ENCODE measurements around the gene OR2T10.
A peak's percentile ranks its signal among the peaks of the same experiment; 100 is the strongest.
"Not testable (repeated sequence)": the region's sequence is repeated elsewhere in the genome, so short reads cannot be mapped to it uniquely, and the experiment has no call there.

The OR2T10 gene

DNA sequence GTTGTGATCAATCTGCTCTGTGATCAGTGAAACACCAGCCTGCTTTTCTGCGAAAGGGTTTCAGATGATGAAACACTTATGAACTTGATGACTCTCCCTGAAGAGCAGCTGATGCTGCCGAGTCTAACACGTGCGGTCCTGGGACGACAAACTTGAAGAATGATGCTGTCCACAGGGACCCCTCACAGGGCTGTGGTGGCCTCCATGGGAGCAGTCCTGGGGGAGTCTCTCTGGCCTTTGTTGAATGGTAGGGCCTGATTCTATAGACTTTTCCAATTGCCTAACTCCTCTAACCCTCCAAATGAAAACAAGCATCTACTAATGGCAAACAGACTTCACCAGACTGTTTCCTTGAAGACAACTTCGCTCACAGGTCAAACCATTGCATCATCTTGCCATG is at the start of gene OR2T10:
TSS of gene OR2T10 (minus strand) at position 112 of the 400 bp plus-strand sequence. CDS start 3,932 bp downstream, outside the sequence.
- no peak for ATAC-seq

DNA sequence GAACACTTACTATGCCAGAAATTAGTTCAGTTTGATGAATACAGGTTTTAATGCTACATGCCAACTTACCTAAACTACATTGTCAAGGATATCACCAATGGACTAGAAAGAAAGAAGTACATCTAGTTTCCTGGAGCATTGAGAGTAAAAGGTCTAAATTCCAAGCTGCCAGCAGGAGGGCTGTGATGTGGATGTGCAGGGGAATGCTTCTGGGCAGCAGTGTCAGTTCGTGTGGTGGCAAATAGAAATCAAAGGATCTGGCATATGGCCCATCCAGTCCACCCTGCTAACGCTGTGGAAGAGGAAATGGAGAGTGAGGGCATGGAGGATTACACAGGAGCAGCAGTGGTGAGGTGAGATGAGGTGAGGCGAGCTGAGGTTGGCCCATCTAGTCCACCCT is 47.7 kb upstream of the OR2T10 start, which contains the start of gene OR2T35:
TSS of gene OR2T35 (minus strand) at position 101 of the 400 bp plus-strand sequence. CDS start 6,020 bp downstream, outside the sequence.
- not testable (repeated sequence) for ATAC-seq

GRCh38 chr1:248642971-248643651 is 45.6 kb upstream of the OR2T10 start:
- peak in 1 of 2 donors; percentile 41 for ATAC-seq

- not testable (repeated sequence) for ATAC-seq
Measured at GRCh38 chr1:248641583-248641982, 44.1 kb upstream of the OR2T10 start.

GRCh38 chr1:248640906-248641305 is 43.4 kb upstream of the OR2T10 start:
- ATAC-seq, result not testable (repeated sequence)

DNA sequence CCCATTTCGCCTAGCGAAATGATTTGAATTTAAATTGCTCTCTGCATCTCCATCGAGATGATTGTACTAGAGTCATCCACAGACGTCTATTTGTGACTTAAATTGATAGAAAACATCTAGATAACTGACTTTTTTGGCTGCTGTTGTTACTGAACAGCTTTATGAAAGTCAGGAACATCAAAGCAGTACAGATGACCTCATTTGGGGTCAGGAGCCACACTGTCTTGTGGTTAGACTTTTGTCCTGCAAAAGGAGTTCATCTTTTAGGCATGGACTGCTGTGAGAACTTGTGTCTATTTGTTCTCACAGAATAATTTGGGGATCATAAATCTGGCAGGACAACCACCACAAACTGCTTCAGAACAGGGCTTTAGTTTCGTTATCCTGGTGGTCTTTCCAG is 42.2 kb upstream of the OR2T10 start:
- ATAC-seq, result not testable (repeated sequence)

- ATAC-seq, result not testable (repeated sequence)
Measured at GRCh38 chr1:248636612-248637011, 39.1 kb upstream of the OR2T10 start.

DNA sequence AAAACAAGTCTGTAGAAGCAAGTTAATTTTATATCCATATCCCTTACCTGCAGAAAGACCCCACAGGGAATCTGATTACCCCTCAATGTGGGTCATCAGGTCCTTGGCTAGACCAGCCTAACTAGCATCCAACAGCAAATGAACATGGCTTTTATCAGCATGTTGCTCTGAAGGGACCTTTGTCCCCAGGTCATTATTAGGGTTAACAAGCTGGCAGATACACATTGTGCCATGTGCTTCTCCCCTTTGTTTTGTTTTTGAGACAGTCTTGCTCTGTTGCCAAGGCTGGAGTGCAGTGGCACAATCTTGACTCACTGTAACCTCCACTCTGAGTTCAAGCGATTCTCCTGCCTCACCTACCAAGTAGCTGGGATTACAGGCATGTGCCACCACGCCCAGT is 37.5 kb upstream of the OR2T10 start, which contains the start of gene OR2T11:
TSS of gene OR2T11 (minus strand) at position 101 of the 400 bp plus-strand sequence. CDS start 7,963 bp downstream, outside the sequence.
- not testable (repeated sequence) for ATAC-seq

- ATAC-seq, result no peak
Measured at GRCh38 chr1:248631354-248632008, 34.0 kb upstream of the OR2T10 start.

DNA sequence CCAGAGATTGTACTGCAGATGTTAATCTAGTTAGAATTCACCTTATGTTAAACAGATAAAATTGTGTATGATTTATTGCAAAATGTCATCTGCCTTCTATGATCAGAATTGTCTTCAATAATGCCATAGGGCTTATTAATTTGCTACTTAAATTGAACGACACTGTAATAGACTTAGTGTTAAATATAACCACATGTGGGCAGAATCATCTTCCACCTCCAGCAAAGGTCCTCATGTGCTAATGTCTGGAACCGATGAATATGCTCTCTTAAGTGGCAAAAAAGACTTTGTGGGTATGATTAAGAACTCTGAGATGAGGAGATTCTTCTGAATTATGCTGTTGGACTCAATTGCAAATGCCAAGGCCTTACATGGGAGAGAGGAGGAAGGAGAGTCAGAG is 33.1 kb upstream of the OR2T10 start:
- no peak for ATAC-seq

DNA sequence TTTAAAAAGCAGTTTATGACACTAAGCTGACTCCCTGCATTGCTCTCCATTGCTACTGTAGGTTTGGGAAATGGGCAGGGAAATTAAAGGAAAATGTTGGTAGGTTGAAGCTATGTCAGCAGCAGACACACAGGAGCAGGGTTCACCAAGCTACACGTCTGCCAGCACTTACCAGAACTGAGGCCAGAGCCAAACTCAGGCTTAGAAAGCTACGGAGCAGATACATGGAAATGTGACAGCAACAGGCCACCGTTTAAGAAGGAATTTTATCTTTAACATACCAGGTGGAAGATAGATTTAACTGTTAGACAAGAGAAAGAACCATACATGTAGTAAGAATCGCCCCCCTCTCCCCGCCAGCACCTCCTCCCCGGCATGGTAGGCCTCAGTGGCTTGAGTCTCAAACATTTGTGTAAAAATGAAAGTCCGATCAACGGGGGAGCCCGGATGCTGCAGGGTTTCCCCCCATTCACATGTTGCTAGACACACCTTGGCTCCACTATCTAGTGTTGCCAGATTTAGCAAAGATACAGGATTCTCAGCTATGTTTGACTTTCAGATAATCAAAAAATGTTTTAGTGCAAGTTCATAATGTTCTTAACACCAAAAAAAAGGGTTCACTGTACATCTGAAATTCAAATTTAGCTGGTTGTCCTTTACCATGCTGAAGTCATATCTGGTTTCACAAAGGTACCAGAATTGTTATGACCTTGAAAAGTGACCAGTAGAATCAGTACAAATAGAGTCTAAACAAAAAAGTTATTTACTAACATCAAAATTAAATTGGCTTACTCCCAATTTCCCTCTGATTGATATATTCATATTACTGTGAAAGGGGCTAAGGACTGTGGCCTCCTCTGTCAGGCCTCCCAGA is 30.7 kb upstream of the OR2T10 start:
- ATAC-seq, result no peak

DNA sequence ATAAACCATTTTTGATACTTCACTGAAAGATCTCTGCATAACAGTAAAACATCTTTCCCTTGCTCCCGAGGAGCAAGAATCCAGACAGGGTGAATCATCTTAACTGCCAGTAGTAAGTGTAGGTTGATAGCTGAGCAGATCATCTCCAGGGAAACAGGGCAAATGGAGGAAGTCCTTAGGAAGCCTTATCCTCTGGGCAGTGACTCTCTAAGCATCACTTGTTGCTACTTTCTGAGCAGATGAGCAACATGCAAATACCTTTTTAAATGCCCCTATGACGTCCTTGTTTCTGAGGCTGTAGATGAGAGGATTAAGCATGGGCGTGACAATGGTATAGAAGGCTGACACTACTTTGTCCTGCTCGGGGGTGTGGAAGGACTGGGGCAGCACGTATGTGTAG is 28.5 kb upstream of the OR2T10 start:
- ATAC-seq, result no peak

- no peak for ATAC-seq
Measured at GRCh38 chr1:248625166-248625565, 27.7 kb upstream of the OR2T10 start.

DNA sequence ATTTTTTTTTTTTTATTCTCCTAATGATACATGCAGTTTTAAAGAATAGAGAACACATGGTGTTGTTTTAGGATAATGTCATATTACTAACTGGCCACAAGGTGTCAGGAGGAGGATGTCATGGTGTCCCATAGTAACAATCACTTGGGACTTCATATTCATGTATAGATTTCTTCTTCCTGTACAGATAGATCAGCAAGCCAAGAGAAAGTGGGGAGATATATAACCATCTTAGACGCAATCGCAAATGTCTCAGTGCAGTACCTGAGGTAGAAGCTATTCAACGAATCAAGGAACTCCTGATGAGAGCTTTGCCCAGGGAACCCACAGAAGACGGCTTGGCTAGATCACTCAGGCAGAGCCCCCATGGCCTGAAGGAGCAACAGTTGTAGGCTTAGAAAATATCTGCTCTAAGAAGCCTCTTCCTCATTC is 25.1 kb upstream of the OR2T10 start:
- ATAC-seq, result peak; percentile 28 to 33

DNA sequence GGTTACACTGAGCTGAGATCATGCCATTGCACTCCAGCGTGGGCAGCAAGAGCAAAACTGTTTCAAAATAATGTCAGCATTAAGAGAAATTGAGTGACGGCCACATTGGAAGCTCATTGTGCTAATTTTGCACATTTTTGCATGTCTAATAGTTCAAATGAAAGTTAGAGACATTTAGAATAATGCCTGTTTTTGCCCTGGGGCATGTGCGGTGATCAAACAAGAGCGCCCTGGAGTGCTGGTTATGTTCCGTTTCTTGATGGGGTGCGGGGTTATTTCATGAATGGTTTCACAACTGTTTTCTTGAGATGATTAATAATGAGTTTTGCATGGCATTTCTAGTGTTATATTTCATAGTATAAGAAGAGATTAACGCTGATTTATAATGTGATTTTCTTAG is 24.3 kb upstream of the OR2T10 start:
- ATAC-seq, result no peak

DNA sequence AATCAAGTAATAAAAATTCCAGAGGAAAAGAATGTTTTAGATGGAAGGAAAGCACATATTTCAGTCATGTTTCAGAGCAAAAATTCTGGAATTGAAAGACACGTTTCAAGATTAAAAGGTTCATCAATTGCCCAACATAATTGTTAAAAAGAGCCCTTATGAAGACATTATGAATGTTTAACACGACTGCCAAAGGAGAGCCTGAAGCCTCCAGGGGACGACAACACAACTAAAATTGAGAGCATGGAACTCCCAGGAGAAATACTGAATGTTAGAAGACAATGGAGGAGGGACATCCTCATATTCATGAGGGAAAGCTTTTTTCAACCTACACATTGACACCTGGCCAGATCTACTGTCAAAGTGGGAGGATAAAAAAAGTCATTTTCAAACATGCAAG is 21.4 kb upstream of the OR2T10 start:
- peak in 1 of 2 donors; percentile 36 for ATAC-seq

- no peak for ATAC-seq
Measured at GRCh38 chr1:248618119-248618518, 20.6 kb upstream of the OR2T10 start.

- peak; percentile 53 to 60 for ATAC-seq
Measured at GRCh38 chr1:248613742-248614141, 16.2 kb upstream of the OR2T10 start.

- peak in 1 of 2 donors; percentile 38 for ATAC-seq
Measured at GRCh38 chr1:248611883-248612414, 14.4 kb upstream of the OR2T10 start.

GRCh38 chr1:248610301-248610700 is 12.8 kb upstream of the OR2T10 start:
- ATAC-seq, result peak in 1 of 2 donors; percentile 29

GRCh38 chr1:248599396-248599795 is 1.9 kb upstream of the OR2T10 start:
- ATAC-seq, result no peak

- ATAC-seq, result peak; percentile 64 to 82
Measured at GRCh38 chr1:248596615-248597014, 885 bp downstream of the OR2T10 start.

DNA sequence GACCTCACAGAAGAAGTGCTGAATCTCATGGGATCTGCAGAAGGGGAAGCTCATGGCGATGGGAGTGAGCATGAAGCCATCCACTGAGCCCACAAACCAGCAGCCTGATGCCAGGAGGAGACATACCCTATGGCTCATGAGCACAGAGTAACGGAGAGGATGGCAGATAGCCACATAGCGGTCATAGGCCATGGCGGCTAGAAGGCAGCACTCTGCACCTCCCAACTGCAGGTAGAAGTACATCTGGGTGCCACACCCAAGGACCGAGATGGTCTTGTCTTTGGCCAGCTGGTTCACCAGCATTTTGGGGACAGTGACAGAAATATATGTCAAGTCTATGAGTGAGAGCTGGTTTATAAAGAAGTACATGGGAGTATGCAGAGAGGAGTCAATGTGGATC is 4.3 kb downstream of the OR2T10 start:
- no peak for ATAC-seq
